ENCODE data around the gene LTB4R. TPM values are rescaled to one million over a fixed set of nuclear protein-coding genes. Genes with fewer than 3 reads are reported as not detected.
A peak's percentile ranks its signal among the peaks of the same experiment; 100 is the strongest.

LTB4R gene
- total RNA-seq, 1 experiment from 2014 or later = 9.4 TPM

- TF ChIP-seq ZNF396 (CRISPR knock-in tag; IDR thresholded peaks at IDR 0.05; ENCODE audit: borderline replicate concordance) = no peak
- no peak for TF ChIP-seq CREM (CRISPR knock-in tag; IDR thresholded peaks at IDR 0.05)
- no peak for TF ChIP-seq NFATC4 (CRISPR knock-in tag; IDR thresholded peaks at IDR 0.05)
These were observed 6.0 kb downstream of the LTB4R start (continued) for GRCh38 chr14:24317141-24317928.

GRCh38 chr14:24321212-24321975 lies 10.1 kb downstream of the LTB4R start:
- Mint-ChIP-seq H3K4me1 (no peaks in the 10 kb centered on the region; the same call in 1 of the 2 replicates), H3K4me3 (no peak overlapping the region), H3K36me3 (no peaks in the 10 kb centered on the region), H3K9me3 (no peaks in the 10 kb centered on the region), H3K27me3 (ENCODE audit: low read depth) (peaks cover 80% of the 10 kb centered on the region), H3K27ac (no peak overlapping the region)
- DNase-seq (ENCODE audit: low spot score) (peak; percentile 42), ATAC-seq (no peak)
- POLR2A ChIA-PET = no interaction called here
- no peak for TF ChIP-seq ZNF671 (CRISPR knock-in tag; IDR thresholded peaks at IDR 0.05)
- TF ChIP-seq ATF2 (CRISPR knock-in tag; IDR thresholded peaks at IDR 0.05; ENCODE audit: borderline replicate concordance, low read depth) = no peak
- TF ChIP-seq TEAD1 (CRISPR knock-in tag; IDR thresholded peaks at IDR 0.05) = no peak
- no peak for TF ChIP-seq SMAD4 (CRISPR knock-in tag; IDR thresholded peaks at IDR 0.05)
- no peak for TF ChIP-seq E2F1 (CRISPR knock-in tag; IDR thresholded peaks at IDR 0.05)
- no peak for TF ChIP-seq CDX4 (CRISPR knock-in tag; IDR thresholded peaks at IDR 0.05; ENCODE audit: borderline replicate concordance)
- no peak for TF ChIP-seq HMGA2 (CRISPR knock-in tag; IDR thresholded peaks at IDR 0.05)
- no peak for TF ChIP-seq NFATC4 (CRISPR knock-in tag; IDR thresholded peaks at IDR 0.05)
- no peak for TF ChIP-seq ERG (CRISPR knock-in tag; IDR thresholded peaks at IDR 0.05)
- TF ChIP-seq CTCF (IDR thresholded peaks at IDR 0.05) = no peak
- no peak for TF ChIP-seq ZNF532 (CRISPR knock-in tag; IDR thresholded peaks at IDR 0.05; ENCODE audit: borderline replicate concordance)
- TF ChIP-seq ZSCAN18 (CRISPR knock-in tag; IDR thresholded peaks at IDR 0.05) = no peak
- no peak for TF ChIP-seq TEAD4 (CRISPR knock-in tag; IDR thresholded peaks at IDR 0.05)
- CTCF ChIA-PET = interaction anchor here (0.9 to 3.9 kb wide), 5 partner anchors 12 to 110 kb away, joined by 3 to 22 read pairs (median 16); partner anchors contain the start of genes CIDEB and RABGGTA

All from WTC11 (cell line).